Dermis microvascular lymphatic vessel endothelial cell (primary cell): Measurements from ENCODE around the gene MYO3B. TPM values are rescaled to one million over a fixed set of nuclear protein-coding genes. Genes with fewer than 3 reads are reported as not detected.
"Not testable (repeated sequence)": the region's sequence is repeated elsewhere in the genome, so short reads cannot be mapped to it uniquely, and the experiment has no call there.

Source experiments
- DNase-seq, 2 donors: peaks; one replicate each; pipeline versions ENCODE4 v3.0.0 to v3.0.0-alpha.2; 2010; ENCODE audit warnings: low read depth in 2 of 2
- total RNA-seq: library from RNA; depleted of rRNA; stranded (reverse); fragments of >200 nt; gene quantifications from 2 replicates; pipeline ENCODE4 v1.2.1, GENCODE V29; 2014

MYO3B gene
- total RNA-seq, 1 donor from 2014 or later, result not detected

- no peak for DNase-seq
Observed at GRCh38 chr2:170605862-170606261, 427.9 kb downstream of the MYO3B start.

DNA sequence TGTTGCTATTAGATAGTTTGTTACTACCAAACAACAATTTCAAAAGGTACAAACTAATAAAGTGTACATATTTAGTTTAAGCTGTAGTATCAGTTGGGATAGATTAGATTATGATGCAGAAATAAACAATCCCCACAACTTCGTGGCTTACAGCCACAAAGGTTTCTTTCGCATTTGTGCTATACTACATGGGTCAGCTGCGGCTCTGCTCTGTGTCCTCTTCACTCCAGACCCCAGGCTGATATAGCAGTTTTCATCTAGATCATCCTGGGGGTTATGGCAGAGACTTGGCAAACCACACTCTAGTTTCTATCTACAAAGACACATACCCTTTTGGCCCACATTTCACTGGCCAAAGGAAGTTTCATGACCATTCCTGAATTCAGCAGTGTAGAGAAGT, 429.2 kb downstream of the MYO3B start:
- no peak for DNase-seq

DNA sequence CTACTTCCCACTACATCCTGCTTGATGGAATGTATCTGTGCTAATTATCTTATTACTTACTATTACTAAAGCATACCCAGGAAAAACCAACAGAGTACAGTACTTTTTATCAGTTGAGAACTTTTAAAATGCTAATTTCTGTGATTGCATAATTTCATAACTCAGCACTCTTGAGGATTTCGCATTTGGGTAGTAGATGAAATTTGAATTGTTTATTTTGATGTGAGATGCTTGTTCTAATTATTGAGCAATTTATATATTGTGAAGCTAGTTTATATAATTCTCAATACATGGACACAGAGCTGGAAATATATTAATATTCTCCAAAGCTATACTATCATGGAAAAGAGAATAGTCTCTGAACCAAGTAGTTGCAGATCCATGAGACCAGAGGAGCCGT, 432.7 kb downstream of the MYO3B start:
- no peak for DNase-seq

DNA sequence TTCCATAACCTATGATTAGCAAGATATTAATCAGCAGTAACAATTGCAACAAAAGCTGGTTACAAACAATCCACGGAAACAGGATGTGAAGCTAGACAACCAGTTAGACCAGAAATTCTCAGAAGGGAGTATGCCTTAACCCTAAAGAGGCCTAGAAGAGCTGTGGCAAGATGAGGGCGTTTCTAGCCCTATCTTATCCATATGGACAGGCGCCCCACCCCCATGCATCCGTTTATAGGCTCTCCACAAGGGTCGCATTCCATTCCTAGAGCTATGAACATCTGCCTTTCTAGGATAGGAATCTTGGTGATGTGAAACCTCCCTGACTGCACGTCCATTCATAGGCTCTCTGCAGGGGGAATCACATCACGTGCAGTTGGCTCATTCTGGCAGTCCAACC, 441.0 kb downstream of the MYO3B start:
- DNase-seq, result not testable (repeated sequence)

DNA sequence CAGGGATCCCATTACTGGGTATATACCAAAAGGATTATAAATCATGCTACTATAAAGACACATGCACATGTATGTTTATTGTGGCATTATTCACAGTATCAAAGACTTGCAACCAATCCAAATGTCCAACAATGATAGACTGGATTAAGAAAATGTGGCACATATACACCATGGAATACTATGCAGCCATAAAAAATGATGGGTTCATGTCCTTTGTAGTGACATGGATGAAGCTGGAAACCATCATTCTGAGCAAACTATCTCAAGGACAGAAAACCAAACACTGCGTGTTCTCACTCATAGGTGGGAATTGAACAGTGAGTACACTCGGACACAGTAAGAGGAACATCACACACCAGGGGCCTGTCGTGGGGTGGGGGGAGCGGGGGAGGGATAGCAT, 457.1 kb downstream of the MYO3B start:
- DNase-seq, result not testable (repeated sequence)

- DNase-seq, result no peak
Observed at GRCh38 chr2:170639635-170640034, 461.7 kb downstream of the MYO3B start.

DNA sequence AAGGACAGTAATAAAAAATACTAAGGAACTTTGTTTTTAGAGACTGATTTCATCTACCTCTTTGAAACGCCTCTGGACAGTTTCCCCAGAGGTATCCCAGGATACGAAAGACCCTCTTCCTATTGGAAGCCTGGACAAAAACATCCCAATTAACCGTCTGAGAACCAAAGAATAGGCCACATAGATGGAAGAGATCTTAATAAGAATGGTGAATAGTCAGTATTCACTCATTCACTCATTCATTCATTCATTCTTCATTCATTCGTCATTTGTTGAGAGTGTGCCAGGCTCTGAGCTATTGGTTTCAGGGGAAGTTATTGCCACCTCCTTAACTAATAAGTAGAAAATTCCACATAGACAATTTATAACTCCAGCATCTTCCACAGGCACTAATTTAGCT, 464.0 kb downstream of the MYO3B start:
- DNase-seq, result no peak

DNA sequence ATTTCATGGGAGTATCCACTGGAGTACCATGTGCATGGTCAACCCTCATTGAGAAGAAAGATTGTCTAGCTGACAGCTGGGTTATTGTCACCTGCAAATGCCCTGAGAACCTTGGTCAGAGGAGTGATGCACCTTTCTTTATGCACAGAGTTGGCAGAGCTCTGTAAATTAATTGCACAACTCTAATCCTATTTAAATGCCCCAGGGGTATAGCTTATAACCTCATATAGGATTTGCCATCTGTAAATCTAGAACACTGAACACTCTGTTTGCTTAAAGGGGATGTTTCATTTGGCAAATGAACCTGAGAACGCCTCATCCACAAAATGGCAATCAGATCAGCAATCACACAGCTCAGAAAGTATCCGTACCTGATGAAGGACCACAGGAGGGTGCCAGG, 465.4 kb downstream of the MYO3B start:
- DNase-seq, result no peak

DNA sequence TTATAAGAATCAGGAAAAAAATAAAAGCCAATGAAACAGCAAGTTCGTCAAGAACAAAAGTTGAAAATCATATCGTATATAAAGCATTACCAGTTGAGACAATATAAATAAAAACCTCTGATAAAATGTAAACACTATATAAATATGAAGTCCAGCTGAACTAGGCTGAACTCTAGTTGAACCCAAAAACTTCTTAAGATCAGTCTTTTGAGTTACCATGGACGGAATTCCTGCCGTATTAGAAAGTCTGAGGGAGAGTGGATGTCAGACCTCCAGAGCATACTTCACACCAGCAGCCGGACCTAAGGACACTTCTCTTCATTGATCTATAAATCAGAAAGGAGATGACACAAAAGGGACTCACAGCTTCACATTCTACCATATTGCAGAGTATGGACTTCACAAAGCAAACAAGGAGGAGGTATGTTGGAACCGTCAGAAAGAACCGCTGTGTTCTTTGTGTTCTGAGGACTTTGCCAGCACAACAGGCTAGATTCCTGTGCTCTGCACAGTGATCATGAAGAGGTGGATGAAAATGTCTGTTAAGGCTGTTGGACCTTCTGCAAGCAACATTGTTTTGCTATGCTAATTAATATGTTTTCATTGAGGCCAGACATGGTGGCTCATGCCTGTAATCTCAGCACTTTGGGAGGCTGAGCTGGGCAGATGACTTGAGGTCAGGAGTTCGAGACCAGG, 469.9 kb downstream of the MYO3B start:
- no peak for DNase-seq

DNA sequence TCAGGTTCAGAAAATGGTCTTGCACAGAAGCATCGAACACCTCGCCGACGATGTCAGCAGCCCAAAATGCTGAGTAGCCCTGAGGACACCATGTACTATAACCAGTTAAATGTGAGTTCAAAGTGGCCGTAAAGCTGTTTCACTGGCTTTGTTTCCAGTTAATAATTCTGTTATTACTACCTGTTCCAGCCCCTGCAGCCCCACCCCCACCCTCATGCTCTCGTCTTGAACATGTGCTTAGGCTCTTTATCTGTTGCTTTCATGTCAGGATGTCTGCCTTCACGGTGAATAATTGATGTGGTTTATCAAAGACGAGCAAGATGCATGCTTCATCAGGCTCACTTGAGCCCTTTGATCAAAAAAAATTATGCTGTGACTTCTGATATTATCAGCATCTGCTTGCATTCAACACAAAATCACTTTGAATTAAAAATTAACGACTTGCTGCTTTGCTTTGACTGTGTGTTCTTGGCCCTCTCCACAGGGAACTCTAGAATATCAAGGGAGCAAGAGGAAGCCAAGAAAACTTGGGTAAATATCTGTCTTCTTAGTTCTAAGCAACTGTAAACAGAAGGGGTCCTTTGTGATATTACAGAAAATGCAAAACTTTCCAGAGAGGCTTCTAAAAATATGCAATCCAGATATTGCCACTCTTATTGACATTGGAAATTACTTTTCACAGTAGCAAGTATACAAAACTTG, 473.8 kb downstream of the MYO3B start:
- DNase-seq, result no peak

DNA sequence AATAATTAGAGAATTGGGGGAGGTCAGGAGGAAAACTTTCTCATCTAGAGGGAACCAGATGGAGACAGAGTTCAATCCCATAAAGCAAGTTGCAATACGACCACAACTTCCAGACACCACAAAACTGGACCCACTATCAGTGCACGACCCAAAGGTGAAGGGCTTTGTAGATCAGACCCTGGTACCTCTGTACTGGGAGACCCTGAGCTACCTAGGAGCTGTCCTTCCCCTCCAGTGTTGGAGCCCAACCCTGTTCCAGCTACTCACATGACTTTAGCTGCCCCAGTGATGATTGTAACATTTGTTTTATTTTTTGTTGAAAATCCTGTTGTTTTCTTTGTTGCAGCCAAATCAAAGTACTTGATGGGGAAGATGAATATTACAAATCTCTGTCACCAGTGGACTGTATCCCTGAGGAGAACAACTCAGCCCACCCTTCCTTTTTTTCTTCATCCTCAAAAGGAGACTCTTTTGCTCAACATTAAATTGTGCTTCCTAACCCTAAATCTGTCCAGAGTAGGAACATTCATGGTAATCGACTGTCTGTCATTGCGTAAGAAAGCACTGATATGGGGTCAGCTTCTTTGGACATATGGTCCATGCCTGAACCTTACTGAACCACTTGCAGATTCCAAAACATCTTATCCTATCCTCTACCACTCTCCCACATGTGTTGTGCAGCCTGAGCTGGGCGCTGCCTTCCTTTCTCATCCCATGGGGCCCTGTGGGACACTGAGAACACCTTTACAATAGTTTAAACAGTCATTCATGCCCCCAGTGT, 474.9 kb downstream of the MYO3B start:
- DNase-seq, result no peak

GRCh38 chr2:170656669-170657068, 478.7 kb downstream of the MYO3B start:
- DNase-seq, result no peak

DNA sequence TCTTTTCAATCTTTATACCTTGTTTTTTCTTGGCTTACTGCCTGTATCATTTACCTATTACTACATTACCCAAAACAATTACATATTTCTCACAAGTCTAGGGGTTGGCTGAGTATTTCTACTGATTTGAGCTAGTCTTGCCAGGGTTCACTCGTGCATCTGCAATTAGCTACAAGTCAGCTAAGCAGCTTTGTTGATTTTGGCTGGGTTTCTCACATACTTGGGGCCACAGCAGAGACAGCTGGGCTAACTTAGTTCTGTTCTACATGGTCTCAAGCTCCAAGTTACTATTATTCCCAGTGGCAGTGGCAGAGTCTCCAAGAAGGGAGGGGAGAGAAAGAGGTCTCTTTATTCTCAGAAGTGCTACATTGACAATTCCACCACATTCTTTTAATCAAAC, 482.5 kb downstream of the MYO3B start:
- peak in 1 of 2 donors; percentile 5 for DNase-seq

DNA sequence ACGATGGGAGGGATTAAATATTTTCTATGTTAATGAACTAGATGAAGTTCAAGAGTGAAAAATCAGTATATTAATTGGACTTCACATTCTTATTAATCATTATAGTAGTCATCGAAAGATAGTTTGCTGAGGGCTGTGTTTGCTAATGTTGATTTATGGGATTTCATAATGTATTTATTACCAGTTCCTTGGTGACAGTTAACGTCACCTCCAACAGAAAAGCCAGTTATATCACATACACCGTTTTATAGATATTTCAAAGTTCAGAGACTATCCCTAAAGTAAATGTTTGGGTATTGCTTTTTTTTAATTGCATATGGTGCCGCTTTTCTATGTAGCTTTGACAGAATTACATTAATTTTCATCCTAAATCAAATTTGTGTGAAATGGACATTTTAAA, 487.8 kb downstream of the MYO3B start:
- no peak for DNase-seq

GRCh38 chr2:170669909-170670308, 492.0 kb downstream of the MYO3B start:
- DNase-seq, result no peak

GRCh38 chr2:170670651-170671050, 492.7 kb downstream of the MYO3B start:
- DNase-seq, result no peak

DNA sequence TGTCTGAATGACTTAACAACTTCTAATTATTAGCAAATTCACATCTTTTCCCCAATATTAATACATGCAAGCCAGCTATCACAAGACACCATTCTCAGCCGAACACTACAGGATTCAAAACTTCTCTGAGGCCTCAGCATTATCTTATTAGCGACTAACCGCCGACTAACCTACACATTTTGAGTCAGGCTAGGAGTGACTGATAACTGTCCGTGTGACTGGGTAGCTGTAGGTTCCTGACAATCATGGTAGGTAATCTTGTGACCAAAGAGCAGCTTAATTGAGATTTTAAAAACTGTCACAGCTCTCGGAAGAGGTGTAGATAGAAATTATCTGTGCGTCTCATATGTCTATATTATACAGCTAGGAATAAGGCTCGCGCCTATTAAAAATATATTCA, 493.1 kb downstream of the MYO3B start:
- no peak for DNase-seq

- DNase-seq, result not testable (repeated sequence)
Observed at GRCh38 chr2:170674282-170674681, 496.3 kb downstream of the MYO3B start.

- no peak for DNase-seq
Observed at GRCh38 chr2:170675701-170676100, 497.8 kb downstream of the MYO3B start.

- DNase-seq, result no peak
Observed at GRCh38 chr2:170679607-170680079, 501.7 kb downstream of the MYO3B start.

DNA sequence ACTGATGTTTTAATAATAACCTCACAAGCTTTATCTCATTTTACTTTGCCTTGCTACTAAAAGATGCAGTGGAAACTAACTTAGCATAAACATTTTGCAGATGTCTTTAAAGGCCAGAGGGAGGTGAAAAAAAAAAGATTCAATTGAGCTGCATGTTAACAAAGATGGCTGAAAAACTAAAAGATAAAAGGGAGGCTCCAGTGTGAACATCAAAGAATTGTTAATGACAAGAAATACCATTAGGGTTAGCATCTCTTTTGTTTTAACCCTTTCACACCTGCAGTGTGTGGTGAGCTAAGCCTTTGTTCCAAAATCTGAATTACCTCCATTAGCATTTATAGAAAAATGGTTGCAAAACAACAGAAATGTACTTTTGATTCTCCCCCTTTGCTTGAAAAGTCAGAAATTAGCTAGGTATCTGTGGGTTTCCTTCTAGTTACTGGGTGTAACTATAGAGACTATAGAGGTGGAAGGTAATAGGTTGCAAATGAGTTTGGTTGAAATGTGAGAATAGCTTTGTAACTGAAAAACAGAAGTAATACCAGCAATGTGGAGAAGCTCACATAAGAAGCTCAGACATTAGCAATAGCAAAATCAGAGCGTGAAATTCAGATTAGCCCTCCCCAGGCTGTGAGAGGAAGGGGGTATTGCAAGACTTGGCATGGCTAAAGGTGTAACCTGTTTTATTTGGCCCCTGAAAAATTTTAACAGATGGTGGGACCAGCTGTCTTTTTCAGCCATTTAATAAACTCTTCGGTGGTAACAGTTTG, 502.4 kb downstream of the MYO3B start:
- DNase-seq, result no peak

DNA sequence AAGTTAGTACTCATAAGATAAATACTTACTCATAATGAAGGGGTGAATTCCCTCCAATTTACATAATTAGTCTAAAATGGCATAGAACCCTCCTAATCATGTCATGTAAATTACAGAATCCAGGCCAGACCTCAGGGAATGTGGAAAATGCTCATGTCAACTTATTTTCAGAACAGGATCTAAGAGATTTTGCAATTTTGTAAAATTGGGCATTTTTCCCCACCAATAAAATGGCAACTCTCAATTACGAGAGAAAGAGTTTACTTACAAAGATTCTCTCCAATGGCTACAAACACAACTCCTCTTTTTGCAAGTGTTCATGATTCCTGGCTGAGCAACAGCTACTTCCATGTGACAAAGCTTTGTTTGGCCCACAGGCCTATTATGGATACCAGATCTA, 503.4 kb downstream of the MYO3B start:
- DNase-seq, result no peak
